ENCODE data around the gene CAMLG. TPM values are rescaled to one million over a fixed set of nuclear protein-coding genes. Genes with fewer than 3 reads are reported as not detected.

CAMLG gene
- total RNA-seq, 2 donors from 2014 or later, result 23.3 to 25.6 TPM

DNA sequence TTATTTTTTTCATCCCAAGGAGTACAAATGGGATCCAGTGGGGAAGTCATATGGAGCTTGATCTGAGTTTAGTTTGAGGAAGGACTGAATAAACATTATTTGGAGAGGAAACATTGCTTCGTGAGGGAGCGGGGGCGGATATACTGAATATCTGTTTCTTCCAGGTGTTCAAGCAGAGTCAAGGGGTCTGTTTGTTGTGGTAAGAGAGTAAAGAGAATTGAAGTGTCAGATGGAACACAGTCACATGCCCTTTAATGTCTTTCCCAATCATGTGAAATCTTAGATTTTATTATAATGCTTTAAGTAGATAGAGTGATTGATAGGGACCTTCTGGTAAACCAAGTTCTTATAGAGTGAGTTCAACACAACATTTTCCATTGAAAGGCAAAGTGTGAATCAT lies 53.9 kb downstream of the CAMLG start:
- Mint-ChIP-seq H3K27ac (no peak overlapping the region), H3K36me3 (ENCODE audit: low read depth) (peaks cover 85% of the 10 kb centered on the region), H3K9me3 (no peaks in the 10 kb centered on the region), H3K4me1 (no peaks in the 10 kb centered on the region), H3K4me3 (no peak overlapping the region), H3K27me3 (ENCODE audit: insufficient read depth) (no peaks in the 10 kb centered on the region)
- Histone ChIP-seq H3K4me3 (ENCODE audit: low read length) (no peak overlapping the region), H3K9me3 (ENCODE audit: control insufficient read depth, low read length) (no peaks in the 10 kb centered on the region), H3K4me1 (ENCODE audit: control insufficient read depth, insufficient read depth, low read length) (no peaks in the 10 kb centered on the region), H3K36me3 (ENCODE audit: control insufficient read depth, insufficient read depth, low read length) (peaks cover 86% of the 10 kb centered on the region), H3K9ac (ENCODE audit: extremely low read depth, low read length, poor library complexity, severe bottlenecking) (no peak overlapping the region), H3K27me3 (ENCODE audit: control insufficient read depth, insufficient read depth, low read length, poor library complexity, severe bottlenecking) (no peaks in the 10 kb centered on the region), H3K27ac (ENCODE audit: low read depth, low read length) (no peak overlapping the region)
- TF ChIP-seq, protein P1, sequence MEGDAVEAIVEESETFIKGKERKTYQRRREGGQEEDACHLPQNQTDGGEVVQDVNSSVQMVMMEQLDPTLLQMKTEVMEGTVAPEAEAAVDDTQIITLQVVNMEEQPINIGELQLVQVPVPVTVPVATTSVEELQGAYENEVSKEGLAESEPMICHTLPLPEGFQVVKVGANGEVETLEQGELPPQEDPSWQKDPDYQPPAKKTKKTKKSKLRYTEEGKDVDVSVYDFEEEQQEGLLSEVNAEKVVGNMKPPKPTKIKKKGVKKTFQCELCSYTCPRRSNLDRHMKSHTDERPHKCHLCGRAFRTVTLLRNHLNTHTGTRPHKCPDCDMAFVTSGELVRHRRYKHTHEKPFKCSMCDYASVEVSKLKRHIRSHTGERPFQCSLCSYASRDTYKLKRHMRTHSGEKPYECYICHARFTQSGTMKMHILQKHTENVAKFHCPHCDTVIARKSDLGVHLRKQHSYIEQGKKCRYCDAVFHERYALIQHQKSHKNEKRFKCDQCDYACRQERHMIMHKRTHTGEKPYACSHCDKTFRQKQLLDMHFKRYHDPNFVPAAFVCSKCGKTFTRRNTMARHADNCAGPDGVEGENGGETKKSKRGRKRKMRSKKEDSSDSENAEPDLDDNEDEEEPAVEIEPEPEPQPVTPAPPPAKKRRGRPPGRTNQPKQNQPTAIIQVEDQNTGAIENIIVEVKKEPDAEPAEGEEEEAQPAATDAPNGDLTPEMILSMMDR (conservative IDR thresholded peaks at IDR 0.05), result no peak
- no peak for DNase-seq
- WGBS, 2 experiments (ENCODE audit: insufficient coverage in 1 of 2, insufficient read length in 1 of 2), result 97 to 100% methylated on average over 1 to 3 of the region's 3 CpGs

DNA sequence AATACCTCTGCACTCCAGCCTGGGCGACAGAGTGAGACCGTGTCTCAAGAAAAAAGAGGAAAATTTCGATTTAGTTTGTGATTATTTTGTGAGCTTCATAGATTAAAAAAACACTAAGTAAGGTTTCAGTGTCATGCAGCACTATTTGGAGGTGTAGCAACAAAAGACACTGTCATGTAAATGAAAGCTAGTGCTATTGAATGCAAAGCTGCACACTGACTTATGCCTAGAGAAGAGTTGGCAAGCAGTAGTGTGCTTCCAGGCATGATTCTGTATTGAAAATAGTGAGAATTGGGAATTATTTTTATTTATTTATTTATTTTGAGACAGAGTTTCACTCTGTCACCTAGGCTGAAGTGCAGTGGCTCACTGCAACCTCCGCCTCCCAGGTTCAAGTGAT lies 54.8 kb downstream of the CAMLG start:
- peaks cover 82% of the 10 kb centered on the region for H3K36me3 Mint-ChIP-seq (ENCODE audit: low read depth)
- no peak for DNase-seq

DNA sequence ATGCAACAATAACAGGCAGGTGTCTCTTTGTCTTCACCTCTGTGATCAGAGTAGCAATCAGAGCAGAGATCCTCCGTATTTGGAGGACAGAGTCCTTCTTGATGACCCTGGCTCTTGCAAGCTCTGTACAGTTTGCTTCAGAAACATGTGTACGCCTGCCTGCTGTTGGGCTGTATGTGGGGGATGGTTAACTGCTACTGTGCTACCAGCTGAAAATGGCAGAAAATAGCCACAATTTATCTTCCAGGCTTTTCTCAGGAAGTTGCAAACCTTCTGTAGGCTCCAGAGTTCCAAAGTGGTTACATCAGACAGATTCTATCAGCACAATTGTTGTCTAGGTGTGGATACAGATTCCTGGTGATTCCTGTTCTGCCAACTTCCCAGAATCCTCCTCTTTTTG lies 55.7 kb downstream of the CAMLG start:
- DNase-seq, result no peak
- TF ChIP-seq, protein P1 (conservative IDR thresholded peaks at IDR 0.05), result no peak
- Mint-ChIP-seq H3K4me1 (no peaks in the 10 kb centered on the region), H3K9me3 (no peaks in the 10 kb centered on the region), H3K4me3 (no peak overlapping the region), H3K36me3 (ENCODE audit: low read depth) (peaks cover 83% of the 10 kb centered on the region), H3K27me3 (ENCODE audit: insufficient read depth) (no peaks in the 10 kb centered on the region), H3K27ac (peak overlapping the region; percentile 67)
- no peak overlapping the region for H3K9ac ChIP-seq (ENCODE audit: extremely low read depth, low read length, poor library complexity, severe bottlenecking)
- no peaks in the 10 kb centered on the region for H3K27me3 ChIP-seq (ENCODE audit: control insufficient read depth, insufficient read depth, low read length, poor library complexity, severe bottlenecking)
- H3K4me1 ChIP-seq (ENCODE audit: control insufficient read depth, insufficient read depth, low read length), result no peaks in the 10 kb centered on the region
- peaks cover 83% of the 10 kb centered on the region for H3K36me3 ChIP-seq (ENCODE audit: control insufficient read depth, insufficient read depth, low read length)
- no peak overlapping the region for H3K27ac ChIP-seq (ENCODE audit: low read depth, low read length)
- H3K9me3 ChIP-seq (ENCODE audit: control insufficient read depth, low read length), result no peaks in the 10 kb centered on the region
- H3K4me3 ChIP-seq (ENCODE audit: low read length), result no peak overlapping the region
- 92 to 94% methylated on average over 2 of the region's 2 CpGs for WGBS, 2 experiments (ENCODE audit: insufficient coverage in 1 of 2, insufficient read length in 1 of 2)

More for the DNA sequence above, 54.8 kb downstream of the CAMLG start:
- Histone ChIP-seq H3K9ac (ENCODE audit: extremely low read depth, low read length, poor library complexity, severe bottlenecking) (no peak overlapping the region), H3K27me3 (ENCODE audit: control insufficient read depth, insufficient read depth, low read length, poor library complexity, severe bottlenecking) (no peaks in the 10 kb centered on the region), H3K36me3 (ENCODE audit: control insufficient read depth, insufficient read depth, low read length) (peaks cover 83% of the 10 kb centered on the region), H3K4me3 (ENCODE audit: low read length) (no peak overlapping the region), H3K4me1 (ENCODE audit: control insufficient read depth, insufficient read depth, low read length) (no peaks in the 10 kb centered on the region), H3K9me3 (ENCODE audit: control insufficient read depth, low read length) (no peaks in the 10 kb centered on the region), H3K27ac (ENCODE audit: low read depth, low read length) (no peak overlapping the region)
- Mint-ChIP-seq H3K4me1 (no peaks in the 10 kb centered on the region), H3K27ac (no peak overlapping the region), H3K9me3 (no peaks in the 10 kb centered on the region), H3K27me3 (ENCODE audit: insufficient read depth) (no peaks in the 10 kb centered on the region), H3K4me3 (no peak overlapping the region)
- 88 to 90% methylated on average over 4 of the region's 4 CpGs for WGBS, 2 experiments (ENCODE audit: insufficient coverage in 1 of 2, insufficient read length in 1 of 2)
- TF ChIP-seq, protein P1 (conservative IDR thresholded peaks at IDR 0.05), result no peak

All from endodermal cell (in vitro differentiated cells).